GM12864 (cell line): ENCODE measurements around the gene SFXN4.

Source experiments
- DNase-seq: peaks from one replicate; pipeline ENCODE4 v3.0.0-alpha.2; 2011; ENCODE audit warnings: low read depth
- H3K4me3 ChIP-seq: 2 replicates; pipeline ENCODE4 v1.5.1; 2011; ENCODE audit warnings: mild to moderate bottlenecking, low read depth, low read length, control low read depth
- CTCF ChIP-seq: IDR thresholded peaks from 2 replicates; pipeline ENCODE4 v1.5.1; 2011; ENCODE audit warnings: low read depth, mild to moderate bottlenecking, moderate library complexity, low read length, control low read depth, inconsistent platforms; ENCODE audit errors: missing control alignments

Gene SFXN4

GRCh38 chr10:119174109-119174508, 8.6 kb upstream of the SFXN4 start:
- no peak for TF ChIP-seq CTCF
- no peak overlapping the region for H3K4me3 ChIP-seq
- no peak for DNase-seq

- no peak for TF ChIP-seq CTCF
- H3K4me3 ChIP-seq: no peak overlapping the region
- DNase-seq: no peak
Measured at GRCh38 chr10:119167041-119167440, 1.5 kb upstream of the SFXN4 start.

GRCh38 chr10:119166564-119166963, 1.1 kb upstream of the SFXN4 start:
- no peak for TF ChIP-seq CTCF
- DNase-seq: no peak
- H3K4me3 ChIP-seq: no peak overlapping the region

- DNase-seq: no peak
- no peak for TF ChIP-seq CTCF
- H3K4me3 ChIP-seq: peak overlapping the region; percentile 85
Measured at GRCh38 chr10:119166118-119166500, 595 bp upstream of the SFXN4 start.

- no peak for DNase-seq
- no peak for TF ChIP-seq CTCF
- H3K4me3 ChIP-seq: no peak overlapping the region
Measured at GRCh38 chr10:119162452-119163092, 2.9 kb downstream of the SFXN4 start.

GRCh38 chr10:119161680-119162451, 3.6 kb downstream of the SFXN4 start:
- H3K4me3 ChIP-seq: no peak overlapping the region
- TF ChIP-seq CTCF: no peak
- DNase-seq: no peak

GRCh38 chr10:119159332-119159731, 6.2 kb downstream of the SFXN4 start:
- no peak for TF ChIP-seq CTCF
- no peak overlapping the region for H3K4me3 ChIP-seq
- DNase-seq: no peak
